H4 (cell line): ENCODE measurements around the gene INHBB. TPM values are rescaled to one million over a fixed set of nuclear protein-coding genes. Genes with fewer than 3 reads are reported as not detected.

Source experiments
- DNase-seq: peaks from one replicate; pipeline ENCODE4 v3.0.0-alpha.2; 2015; ENCODE audit warnings: low spot score
- total RNA-seq: library from RNA; depleted of rRNA; stranded (reverse); fragments of >200 nt; shearing (Covaris generic); gene quantifications from 2 replicates; pipeline ENCODE4 v1.2.3, GENCODE V29; 2014

INHBB gene
- total RNA-seq, 1 experiment from 2014 or later, result 0.31 TPM

DNA sequence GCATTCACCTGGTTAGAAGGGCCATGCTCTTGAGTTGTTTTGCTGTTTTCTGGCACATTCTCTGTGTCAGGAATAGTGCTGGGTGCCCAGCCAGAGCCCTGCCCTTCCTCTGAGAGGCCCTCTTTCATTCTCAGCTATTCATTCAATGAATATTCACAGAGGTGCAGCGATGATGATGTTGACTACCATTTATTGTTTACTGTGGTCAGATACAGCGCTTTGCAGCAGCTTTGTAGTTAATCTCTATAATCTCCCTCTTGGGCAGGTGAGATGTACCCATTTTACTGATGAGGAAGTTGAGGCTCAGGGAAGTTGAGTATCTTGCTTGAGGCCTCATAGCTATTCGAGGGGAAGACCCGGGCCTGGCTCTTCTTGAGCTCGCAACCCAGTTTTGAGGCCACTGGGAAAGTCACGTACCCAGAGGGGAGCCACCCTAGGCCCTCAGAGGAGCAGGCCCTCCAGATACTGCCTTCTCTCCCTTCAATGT, 9.9 kb downstream of the INHBB start:
- DNase-seq, result no peak

DNA sequence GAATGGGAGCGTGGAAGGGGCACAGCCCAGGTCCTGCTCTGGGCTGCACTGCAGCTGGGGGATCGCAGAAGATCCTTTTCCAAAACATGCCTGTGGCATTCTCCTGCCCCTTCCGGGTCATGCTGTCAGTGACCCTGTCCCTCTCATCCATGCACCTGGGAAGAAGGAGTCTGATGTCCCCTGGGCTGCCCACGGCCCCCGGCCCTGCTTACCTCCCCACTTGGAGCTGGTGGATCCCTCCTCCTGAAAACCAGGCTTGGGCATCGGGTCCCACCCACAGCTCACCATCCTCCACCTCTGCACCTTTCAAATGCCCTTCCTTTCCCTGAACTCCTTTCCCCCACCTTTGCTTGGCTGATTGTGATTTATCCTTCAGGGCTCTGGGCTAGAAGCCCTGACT, 11.8 kb downstream of the INHBB start:
- no peak for DNase-seq

DNA sequence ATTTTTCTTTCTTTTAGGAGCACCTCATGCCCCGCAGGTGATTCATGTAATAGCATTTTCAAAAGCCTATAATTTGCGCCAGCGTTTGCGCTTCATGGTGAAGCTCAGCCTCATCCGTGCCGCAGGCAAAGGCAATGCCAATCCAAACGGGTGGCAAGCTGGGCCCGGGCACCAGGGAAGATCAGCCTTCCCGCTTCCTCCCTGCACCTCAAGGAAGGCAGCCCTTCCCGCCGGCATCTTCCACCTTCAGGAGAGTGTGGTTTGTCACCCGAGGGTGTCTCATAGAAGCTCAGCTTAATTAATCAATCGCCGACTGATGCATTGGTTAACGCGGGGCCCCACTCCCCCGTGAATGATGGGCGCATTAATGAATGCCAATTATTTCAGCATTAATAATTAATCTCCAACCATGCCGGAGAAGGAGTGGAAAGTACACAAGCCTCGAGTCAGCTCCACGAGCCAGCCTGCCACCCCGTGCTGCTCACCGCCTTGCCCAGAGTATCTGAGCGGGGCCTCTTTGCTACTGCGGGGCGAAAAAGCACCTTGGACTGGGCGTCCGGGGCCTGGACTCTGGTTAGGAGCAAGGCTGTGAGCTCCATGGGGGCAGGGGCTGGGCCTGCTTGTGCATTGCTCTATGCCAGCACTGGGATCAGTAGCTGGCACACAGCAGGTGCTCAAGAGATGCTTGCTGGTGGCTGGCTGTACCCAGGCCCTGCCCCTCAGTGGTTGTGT, 13.0 kb downstream of the INHBB start:
- no peak for DNase-seq

DNA sequence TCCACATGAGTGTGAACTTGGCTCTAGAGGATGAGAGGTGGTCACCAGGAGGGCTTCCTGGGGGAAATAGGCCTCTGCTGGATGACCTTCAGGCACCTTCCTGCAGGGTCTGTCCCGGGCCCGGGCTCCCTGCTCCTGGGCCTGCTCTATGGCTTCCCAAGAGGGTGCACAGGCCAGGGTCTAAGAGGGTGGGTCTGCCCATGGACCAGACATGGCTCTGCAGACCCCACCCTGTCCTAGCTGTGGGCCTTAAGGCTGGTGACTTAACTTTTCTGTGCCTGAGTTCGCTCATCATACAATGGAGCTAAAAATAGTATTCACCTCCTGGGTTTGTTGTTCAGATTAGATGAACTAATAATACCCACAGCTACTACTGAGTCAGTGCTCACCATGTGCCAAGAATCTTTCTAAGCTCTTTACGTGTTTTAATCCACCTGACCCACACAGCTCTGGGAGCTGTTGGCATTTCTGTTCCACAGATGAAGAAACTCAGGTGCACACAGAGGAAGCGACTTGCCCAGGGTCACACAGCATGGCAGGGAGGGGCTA, 14.4 kb downstream of the INHBB start:
- DNase-seq, result no peak

DNA sequence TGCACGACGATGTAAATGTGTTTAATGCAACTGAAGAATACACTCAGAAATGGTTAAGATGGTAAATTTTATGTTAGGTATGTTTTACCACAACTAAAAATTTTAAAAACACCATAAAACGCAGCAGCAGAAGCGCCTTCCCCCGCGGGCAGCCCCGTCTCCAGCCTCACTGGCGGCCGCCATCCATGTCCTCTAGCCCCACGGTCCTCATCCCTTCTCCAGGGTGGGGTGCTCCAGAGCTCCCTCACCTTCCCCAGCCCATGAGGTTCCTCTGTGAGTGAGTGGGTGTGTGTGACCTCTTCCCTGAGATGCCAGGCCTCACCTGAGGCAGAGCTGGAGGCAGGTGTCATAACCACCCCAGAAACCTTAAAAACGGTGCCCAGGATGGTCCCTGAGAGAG, 17.0 kb downstream of the INHBB start:
- no peak for DNase-seq

DNA sequence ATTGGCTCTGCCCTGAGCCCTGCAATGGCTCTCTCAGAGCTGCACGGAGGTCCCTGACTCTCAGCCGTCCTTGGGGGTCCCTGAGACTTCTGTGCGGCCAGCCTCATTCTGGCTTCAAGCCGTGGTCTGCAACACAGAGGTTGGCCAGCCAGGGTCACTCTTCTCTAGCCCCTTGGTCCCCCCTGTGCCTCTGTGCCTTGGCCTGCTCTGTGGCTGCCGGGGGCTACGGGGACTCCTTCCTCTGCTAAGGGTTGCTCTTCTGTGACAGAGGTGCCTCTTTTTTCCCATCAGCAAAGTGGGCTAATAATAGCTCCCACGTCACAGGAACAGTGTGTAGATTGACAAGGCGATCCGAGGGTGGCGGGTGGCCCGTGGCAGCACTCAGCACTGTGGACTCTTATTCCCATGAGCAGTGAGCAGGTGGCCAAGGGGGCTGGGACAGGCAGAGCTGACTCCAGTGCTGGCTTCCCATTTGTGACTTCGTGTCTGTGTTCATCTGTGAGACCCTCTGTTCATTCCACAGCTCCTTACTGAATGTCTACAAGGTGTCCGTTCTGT, 19.4 kb downstream of the INHBB start:
- no peak for DNase-seq

DNA sequence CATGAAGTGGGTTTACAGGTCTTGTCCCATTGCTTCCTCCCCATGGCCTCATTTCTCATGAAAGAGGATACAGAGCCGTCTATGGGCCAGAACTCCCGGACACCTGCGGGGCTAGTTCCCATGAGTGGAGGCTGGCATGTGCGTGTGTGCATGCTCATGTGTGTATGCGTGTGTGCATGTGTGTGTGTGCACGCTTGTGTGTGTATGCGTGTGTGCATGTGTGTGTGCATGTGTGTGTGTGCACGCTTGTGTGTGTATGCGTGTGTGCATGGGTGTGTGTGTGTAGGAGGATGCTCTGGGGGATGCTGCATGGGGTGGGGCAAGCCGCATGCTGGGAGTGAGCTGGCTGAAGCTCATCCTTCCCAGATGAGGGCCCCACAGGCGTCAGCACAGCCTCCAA, 20.8 kb downstream of the INHBB start:
- no peak for DNase-seq

DNA sequence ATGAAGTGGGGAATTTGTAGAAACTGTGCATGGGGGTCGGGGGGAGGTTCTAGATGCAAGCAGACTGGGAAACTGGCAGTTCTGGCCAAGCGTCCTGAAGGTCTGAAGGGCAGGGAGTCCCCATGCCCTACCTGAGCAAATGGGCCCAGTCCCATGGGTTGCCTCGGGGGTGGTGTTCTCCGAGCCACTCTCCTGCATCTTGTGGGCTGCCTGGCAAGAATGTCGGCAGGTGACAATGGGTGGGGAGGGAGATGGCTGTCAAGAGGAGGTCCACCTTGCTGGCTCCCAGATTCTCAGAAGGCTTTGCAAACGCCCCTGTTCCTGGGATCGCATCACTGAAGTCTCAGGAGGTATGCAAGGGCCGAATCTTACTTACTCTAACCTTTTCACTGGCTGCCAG, 21.3 kb downstream of the INHBB start:
- no peak for DNase-seq

DNA sequence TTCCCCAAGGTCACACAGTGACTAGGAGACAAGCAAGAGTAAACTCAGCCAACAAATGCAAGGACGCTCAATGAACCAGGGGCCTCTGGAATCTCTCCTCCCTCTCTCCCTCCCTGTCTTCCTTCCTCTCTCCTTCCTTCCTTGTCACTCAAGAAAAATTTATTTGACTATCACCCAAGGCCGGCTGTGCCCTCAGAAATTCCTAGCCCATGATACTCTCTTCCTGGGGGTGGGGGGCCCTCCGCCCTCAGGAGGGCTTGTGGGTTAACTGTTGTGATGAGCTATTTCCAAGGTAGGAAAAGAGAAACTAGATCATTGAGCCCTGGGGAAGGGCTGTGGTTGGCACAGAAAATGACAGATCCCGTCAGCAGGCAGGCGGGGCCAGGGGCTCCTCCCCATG, 21.7 kb downstream of the INHBB start:
- DNase-seq, result no peak

DNA sequence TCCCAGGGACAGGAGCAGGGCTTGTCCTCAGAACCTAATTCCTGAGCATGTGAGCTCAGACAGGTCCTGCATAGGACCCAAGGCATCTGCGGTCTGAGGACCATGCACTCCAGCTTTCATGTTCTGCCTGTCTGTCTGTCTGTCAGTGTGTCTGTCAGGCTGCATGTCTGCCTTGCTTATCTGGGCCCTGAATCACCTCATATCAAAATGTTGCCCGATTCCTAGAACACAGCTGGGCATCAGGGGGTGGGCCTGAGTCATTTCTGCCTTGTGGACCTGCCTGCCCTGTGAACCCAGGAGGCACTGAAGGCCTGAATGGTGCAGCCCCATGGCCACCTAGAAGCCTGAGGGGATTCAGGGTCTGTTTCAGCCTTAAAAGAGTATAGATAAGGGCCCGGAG, 22.1 kb downstream of the INHBB start:
- no peak for DNase-seq

DNA sequence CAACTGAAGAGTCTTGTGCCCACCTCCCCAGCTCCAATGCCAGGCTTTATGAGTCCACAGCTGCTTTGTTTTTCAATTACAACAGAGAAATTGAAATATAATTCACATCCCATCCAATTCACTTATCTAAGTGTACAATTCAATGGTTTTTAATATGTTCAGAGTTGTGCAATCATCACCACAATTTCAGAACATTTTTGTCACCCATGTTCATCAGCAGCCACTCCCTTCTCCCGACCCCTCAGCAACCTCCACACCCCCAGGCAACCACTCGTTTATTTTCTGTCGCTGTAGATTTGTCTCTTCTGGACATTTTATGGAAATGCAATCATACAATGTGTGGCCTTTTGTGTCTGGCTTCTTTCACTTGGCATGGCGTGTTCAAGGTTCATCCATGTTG, 23.3 kb downstream of the INHBB start:
- DNase-seq, result no peak

DNA sequence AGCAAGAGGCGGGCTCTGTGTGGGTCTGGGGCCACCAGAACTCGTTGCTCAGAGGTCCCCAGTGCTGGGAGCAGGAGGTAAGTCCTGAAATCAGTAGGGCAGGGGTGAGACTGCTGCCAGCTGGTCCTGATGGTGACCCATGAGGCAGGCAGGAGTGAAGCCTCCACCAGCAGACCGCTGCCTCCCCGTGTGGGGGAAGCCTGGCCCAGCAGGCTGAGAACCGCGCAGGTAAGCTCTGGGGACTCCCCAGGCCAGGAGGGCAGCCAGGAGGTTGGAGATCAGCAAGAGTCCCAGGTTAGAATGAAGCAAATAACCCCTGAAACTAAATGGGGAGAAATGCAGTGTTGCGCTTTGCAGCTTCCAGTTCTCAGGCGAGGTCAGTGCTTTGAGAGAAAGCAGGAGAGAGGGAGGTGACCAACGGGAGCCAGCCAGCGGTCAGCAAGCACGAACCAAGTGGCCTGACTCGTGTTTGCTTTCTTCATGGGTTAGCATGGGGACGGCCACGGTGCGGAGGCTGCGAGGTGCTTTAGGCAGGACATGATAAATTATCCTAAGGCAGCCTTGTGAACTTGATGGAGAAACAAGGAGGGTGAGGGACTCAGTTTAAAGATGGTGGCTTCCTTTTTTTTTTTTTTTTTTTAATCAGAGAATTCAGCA, 26.2 kb downstream of the INHBB start:
- DNase-seq, result no peak

DNA sequence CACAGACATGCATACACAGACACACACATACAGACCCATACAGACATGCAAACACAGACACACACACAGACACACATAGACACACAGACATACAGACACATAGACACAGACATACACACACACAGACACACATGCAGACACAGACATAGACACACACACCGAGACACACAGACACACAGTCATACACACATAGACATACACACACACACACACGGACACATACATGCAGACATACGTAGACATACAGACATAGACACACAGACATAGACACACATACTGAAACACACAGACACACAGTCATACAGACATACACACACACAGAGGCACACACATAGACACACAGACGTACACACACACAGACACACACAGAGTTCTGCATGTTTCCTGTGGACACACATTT, 26.9 kb downstream of the INHBB start:
- no peak for DNase-seq

DNA sequence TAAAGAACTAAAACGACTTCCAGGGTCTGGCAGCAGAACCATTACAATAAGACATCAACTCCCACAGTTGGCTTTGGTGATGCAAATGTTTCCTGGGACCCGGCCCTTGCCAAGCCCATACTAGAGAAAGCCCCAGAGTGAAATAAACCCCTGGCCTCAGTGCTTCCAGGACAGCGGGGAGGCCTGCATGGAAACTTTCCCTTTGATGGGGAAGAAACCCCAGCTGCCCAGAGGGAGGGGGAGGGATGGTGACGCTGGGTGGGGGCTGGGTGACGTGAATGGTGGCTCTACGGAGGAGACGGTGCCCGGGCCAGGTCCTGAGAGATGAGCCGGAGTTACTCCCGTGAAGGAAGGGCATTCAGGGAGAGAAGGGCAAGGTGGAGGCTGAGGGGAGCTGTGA, 27.5 kb downstream of the INHBB start:
- no peak for DNase-seq

DNA sequence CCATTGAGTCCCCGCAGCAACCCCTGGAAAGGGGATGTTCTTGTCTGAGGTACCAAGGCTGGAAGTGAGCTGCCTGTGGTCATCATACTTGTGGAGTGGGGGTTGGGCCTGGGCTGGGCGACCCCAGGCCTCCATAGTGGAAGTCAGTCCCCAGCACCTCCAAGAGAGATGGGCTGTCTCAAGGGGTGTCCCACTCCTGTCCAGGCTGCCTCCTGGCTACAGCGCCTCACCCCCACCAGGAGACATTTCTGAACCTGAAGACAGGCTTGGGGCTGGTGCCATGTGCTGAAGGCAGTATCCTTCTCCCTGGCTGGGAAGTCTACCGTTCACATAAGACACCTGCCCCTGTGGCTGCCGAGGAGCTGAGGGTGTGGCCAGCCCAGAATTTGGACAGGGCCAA, 28.9 kb downstream of the INHBB start:
- DNase-seq, result no peak

DNA sequence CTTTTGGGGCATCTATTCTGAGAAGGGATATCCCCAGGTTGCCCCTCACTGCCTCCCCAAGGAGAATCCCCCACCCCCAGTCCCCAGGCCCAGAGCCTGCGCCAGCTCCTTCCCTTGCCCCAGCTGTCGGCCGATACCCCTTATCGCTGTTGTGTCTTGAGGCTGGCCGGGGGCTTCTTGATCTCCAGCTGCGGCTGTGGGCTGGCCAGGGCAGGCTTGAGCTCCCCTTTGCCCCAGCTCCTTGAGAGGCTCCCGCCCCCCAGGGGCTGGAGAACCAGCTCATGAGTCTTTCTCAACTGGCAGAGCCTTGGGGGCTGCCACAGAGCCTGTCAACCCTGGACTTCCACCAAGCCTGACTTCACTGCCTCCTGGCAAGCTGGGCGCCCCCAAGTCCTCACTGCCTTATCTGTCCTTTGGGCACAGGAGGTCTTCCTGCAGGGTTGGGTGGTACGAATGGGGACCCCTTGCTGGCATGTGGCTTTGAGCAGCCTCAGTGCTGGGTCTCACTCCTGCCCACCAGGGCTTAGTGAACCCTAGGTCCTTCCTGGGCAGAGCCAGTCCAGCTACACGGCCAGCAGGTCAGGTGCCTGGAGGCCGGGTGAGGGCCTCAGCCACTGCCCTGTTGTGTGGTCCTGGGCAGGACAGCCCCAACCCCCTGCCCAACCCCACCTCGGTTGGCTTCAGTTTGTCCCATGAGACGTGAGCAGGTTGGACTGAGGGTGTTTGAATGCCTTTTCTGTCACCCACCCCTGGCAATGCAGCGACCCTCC, 29.5 kb downstream of the INHBB start:
- no peak for DNase-seq

DNA sequence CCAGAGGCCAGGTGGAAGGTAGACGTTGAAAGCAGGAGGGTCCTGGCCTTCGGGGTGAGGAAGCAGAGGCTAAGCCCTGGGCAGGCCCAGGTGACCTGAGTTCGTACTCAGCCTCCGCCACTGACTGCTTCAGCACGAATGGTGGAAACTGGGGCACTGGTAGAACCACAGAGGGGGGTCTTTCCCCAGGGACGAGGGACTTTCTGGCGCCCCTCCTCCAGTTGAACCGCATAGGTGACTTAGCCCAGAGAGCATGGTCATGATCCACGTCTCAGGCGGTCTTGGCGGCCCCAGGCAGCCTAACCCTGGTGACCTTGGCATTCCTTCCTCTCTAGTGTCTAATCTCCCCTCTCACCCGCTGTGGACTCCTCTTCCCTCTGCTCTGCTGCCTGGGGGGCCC, 30.2 kb downstream of the INHBB start:
- no peak for DNase-seq

DNA sequence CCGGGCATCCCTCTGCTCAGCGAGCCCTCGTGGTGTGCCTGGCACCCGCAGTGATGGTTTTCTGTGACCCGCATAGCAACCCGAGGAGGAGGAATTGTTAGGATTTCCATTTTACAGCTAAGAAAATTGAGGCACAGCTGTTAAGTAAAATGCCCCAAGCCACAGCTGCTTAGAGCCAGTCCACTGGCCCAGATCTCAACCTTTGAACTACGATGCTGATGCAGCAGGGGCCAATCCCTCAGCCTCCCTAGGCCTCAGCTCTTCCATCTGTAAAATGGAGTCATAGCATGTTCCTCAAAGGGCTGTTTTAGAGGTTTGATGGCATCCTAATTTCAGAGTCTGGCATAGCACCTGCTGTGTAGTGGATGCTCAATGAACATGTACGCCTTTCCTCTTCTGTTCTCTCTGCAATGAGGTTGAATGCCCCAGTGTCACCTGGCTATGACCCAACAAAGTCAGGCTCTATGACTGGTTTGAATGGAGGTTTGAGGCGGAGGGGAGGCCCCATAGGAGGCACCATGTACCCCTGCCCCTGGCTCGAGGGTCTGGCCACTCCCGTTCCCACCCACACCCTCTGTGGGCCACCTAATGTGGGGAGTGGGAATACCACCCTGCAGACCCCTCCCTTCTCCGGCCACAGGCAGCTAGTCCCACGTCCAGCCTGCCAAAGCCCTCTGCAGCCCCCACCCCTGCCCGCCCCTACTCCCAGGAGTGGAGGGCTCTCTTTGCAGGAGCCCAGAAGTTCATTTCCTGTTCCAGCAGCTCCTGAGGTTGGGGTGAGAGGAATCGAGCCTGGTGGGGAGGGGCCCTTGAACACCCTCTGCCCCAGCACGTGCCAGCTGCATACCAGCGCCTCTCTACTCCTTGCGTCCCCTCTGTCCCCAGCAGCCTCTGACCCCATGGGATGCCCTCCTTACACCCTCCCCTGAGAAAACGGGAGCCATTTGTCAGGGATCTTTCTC, 31.0 kb downstream of the INHBB start:
- DNase-seq, result no peak

DNA sequence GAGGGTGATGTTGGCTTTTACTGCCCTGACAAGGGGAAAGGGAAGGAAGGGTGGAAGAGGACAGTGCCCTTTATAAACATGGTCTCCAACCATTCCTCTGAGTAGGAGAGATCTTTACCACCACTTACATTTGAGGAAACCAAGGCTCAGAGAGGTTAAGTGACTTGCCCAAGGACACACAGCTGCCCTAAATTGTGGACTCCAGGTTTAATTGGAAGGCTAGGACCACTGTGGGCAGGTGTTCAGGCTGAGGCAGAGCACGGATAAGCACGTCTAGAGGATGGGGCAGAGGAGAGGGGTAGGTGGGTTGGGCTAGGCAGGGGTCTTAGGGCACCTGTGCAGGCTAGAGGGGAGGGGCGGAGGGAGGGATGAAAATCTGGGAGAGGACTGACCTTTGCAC, 32.7 kb downstream of the INHBB start:
- DNase-seq, result no peak

DNA sequence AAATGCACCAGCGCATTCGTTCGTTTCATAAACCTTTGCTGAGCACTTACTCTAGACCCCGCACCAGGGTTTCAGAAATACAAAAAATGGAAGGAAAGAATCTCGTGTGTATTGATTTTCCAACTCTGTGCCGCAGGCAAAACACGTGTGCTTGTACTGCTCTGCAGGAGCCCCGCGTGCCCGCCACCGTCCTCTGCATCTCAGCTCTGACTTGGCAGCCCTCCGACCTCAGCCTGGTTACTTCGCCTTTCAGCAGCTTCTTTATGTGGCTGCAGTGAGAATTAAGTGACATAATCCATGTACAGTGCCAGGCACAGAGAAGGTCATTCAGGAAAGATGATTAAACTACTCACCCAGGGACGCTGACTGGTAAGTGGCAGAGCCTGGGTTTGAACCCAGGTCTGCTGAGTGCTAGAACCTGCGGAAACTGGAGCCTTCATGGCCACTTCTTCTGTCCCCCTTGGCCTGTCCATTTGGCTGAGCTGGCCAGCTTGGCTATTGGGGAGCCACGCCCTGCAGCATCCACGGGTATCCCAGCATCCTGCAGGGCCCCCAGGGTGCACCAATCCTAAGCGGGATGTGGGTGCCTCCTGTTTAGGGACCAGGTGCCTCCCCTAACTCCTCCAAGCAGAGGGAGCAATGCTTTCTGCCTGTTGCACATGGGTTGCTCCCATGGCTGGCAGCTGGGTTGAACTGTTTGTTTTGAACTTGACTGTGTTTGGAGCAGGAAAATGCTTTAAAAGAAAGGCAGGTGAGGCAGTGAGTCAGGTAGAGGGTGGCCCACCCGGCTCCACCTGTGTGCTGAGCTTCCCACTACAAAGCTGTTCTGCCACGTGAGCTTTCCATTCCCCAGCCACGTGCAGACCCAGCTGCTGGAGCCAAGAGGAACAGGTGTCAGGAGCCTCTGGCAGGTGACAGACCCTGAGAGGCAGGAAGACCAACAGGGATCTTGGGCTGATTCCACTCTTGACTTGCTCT, 34.3 kb downstream of the INHBB start:
- DNase-seq, result no peak
